Mucosa of descending colon (tissue), 3 donors: Measurements from ENCODE around the gene SLC25A17. TPM values are rescaled to one million over a fixed set of nuclear protein-coding genes. Genes with fewer than 3 reads are reported as not detected.
"Not testable (repeated sequence)": the region's sequence is repeated elsewhere in the genome, so short reads cannot be mapped to it uniquely, and the experiment has no call there.

Experiments used
- ATAC-seq: fragments of 200-7000 bp; cut with Tn5 transposase; one replicate; pipeline ENCODE4 v1.9.1; 2020; ENCODE audit warnings: mild to moderate bottlenecking, moderate library complexity
- DNase-seq, 3 donors: peaks; one replicate each; pipeline ENCODE4 v3.0.0-alpha.2; 2020
- H3K36me3 ChIP-seq: fragments of 200-600 bp; one replicate; pipeline ENCODE4 v1.8.0; 2021; ENCODE audit warnings: low read depth, mild to moderate bottlenecking
- H3K4me1 ChIP-seq: fragments of 200-600 bp; one replicate; pipeline ENCODE4 v1.8.0; 2021; ENCODE audit warnings: low read depth, mild to moderate bottlenecking
- H3K4me3 ChIP-seq: fragments of 200-600 bp; one replicate; pipeline ENCODE4 v1.8.0; 2021; ENCODE audit warnings: mild to moderate bottlenecking
- H3K9me3 ChIP-seq: fragments of 200-600 bp; one replicate; pipeline ENCODE4 v1.8.0; 2021; ENCODE audit warnings: mild to moderate bottlenecking
- CTCF ChIP-seq: fragments of 200-600 bp; IDR thresholded peaks from one replicate; pipeline ENCODE4 v1.8.0; 2022; ENCODE audit warnings: antibody characterized with exemption, mild to moderate bottlenecking
- intact Hi-C, 2 donors: fragments of 100-400 bp; cut with DNase I in 1 of 2; cut with micrococcal nuclease in 1 of 2; formaldehyde crosslinking; loops; one replicate each; pipeline versions ENCODE4 v1.11.0 to v1.11.1; 2022; cut with DNase I, micrococcal nuclease
- microRNA-seq: library from miRNA; unstranded; fragments of <30 nt; microRNA quantifications from one replicate; pipeline ENCODE4, GENCODE V29; 2019
- total RNA-seq, 3 donors: library from RNA; stranded (reverse); fragmentation: NEBNext Ultra II Directional in 2 of 3; extraction: Animal tissue kit (Norgen Biotek cat#: 25700) in 2 of 3; gene quantifications; one replicate each; pipeline versions ENCODE4 v1.2.1 to v1.2.4, GENCODE V29; 2021 to 2023
- donor health status: DM: no; HTN: no; CAD: no; lungs with moderate emphysema.
- donor health status: DM: no; HTN: no; CAD: no.
- donor health status: DM: no; HTN: yes; CAD: no.

SLC25A17 gene
- total RNA-seq, 3 donors from 2014 or later, result 8.7 to 12.1 (median 11.9) TPM

DNA sequence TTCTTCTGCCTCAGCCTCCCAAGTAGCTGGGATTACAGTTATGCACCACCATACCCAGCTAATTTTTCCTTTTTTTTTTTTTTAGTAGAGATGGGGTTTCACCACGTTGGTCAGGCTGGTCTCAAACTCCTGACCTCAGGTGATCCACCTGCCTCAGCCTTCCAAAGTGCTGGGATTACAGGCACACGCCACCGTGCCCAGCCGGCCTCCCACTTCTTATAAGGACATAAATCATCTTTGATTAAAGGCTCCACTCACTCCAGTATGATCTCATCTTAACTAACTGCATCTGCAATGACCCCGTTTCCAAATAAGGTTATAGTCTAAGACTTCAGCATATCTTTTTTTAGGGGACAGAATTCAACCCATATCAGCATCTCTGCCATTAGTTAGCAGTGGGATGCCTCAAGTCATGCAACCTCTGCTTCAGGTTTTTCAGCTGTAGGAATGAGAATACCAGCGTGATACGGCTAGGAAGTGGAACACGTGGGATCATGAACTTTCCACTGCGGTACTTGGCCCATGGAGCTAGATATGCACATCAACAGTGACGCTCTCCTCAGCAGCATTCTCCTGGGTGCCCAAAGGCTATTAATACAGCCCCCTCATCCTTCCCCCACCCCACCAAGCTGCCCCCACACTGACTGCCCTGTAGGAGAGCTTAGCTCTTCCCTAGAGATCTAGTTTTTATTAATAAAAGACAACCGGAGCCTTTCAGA lies 98.4 kb downstream of the SLC25A17 start:
- H3K9me3 ChIP-seq, result no peaks in the 10 kb centered on the region
- H3K36me3 ChIP-seq, result no peaks in the 10 kb centered on the region
- no peak overlapping the region for H3K4me3 ChIP-seq
- TF ChIP-seq CTCF, result no peak
- intact Hi-C loops, result no loop called here
- ATAC-seq (no peak), DNase-seq (no peak)
- H3K4me1 ChIP-seq, result no peaks in the 10 kb centered on the region

DNA sequence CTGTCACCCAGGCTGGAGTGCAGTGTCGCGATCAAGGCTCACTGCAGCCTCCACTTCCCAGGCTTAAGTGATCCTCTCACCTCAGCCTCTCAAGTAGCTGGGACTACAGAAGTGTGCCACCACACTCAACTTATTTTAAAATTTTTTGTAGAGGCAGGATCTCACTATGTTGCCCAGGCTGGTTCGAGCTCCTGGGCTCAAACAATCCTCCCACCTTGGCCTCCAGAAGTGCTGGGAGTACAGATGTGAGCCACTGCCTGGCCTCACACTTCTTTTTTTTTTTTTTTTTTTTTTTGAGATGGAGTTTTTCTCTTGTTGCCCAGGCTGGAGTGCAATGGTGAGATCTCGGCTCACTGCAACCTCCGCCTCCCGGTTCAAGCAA lies 99.0 kb downstream of the SLC25A17 start:
- H3K4me3 ChIP-seq, DNase-seq, intact Hi-C loops, H3K9me3 ChIP-seq, H3K36me3 ChIP-seq, ATAC-seq, H3K4me1 ChIP-seq: not testable (repeated sequence)

Small RNA genes lying within 50 kb of the gene (microRNA-seq; reads per million reads assigned to microRNA genes)
- not detected for gene MIR4766

Other genes starting within 250 kb of the SLC25A17 start
- 10 to 100 TPM; 32.4 to 45.3 (median 35.0) TPM for gene MRTFA, start 182.6 kb downstream of the SLC25A17 start, total RNA-seq
- gene MCHR1, start 139.9 kb downstream of the SLC25A17 start, total RNA-seq, result under 1 TPM in 1 of 3 donors, not detected in 2; 0.41 TPM
- gene ST13, start 37.3 kb upstream of the SLC25A17 start, total RNA-seq, result 100 to 1,000 TPM; 151 to 278 (median 151) TPM
- 10 to 100 TPM in 2 of 3 donors, 1 to 10 TPM in 1; 9.8 to 21.7 (median 14.6) TPM for gene XPNPEP3, start 37.8 kb upstream of the SLC25A17 start, total RNA-seq
- under 1 TPM; 0.14 to 0.90 (median 0.25) TPM for gene DNAJB7, start 42.8 kb upstream of the SLC25A17 start, total RNA-seq
- 10 to 100 TPM; 29.3 to 40.7 (median 38.2) TPM for gene RBX1, start 132.0 kb upstream of the SLC25A17 start, total RNA-seq